ENCODE measurements around the gene PDC.

PDC gene

DNA sequence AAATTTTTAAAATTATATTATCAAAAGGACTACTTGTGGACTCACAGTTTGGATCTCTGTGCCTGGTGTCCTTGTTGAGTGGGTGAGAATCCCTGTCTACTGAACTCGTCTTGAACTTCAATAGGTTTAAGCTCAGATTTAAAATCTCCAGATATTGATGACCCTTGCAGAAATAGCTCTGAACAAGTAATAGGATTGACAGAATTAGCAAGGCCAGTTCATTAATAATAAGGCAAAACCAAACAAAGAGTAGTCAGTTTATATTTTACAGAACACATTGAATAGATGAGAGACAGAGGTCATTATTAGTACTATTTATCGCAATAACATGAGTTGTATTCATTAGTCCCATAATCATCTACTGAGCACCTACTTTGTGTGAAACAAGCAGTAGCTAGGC, at the start of gene PDC:
Gene PDC (minus strand): TSS at position 101 of the 400 bp plus-strand sequence. CDS start 11,655 bp downstream, outside the sequence.
- TF ChIP-seq YY1 (IDR thresholded peaks at IDR 0.05; ENCODE audit: low read depth): no peak
- no peak for TF ChIP-seq EP300 (IDR thresholded peaks at IDR 0.05; ENCODE audit: borderline replicate concordance)
- no peak for TF ChIP-seq EGR1 (IDR thresholded peaks at IDR 0.05)
- no peak for TF ChIP-seq RAD21 (IDR thresholded peaks at IDR 0.05; ENCODE audit: low read depth)
- no peak for TF ChIP-seq REST (IDR thresholded peaks at IDR 0.05; ENCODE audit: low read depth)
- no peak for TF ChIP-seq TEAD4 (IDR thresholded peaks at IDR 0.05)
- TF ChIP-seq CEBPB (IDR thresholded peaks at IDR 0.05): no peak
- TF ChIP-seq USF1 (IDR thresholded peaks at IDR 0.05): no peak
- no peak for TF ChIP-seq ZBTB7A (IDR thresholded peaks at IDR 0.05; ENCODE audit: low read depth)
- TF ChIP-seq FOXM1 (IDR thresholded peaks at IDR 0.05; ENCODE audit: borderline replicate concordance, low read depth): no peak
- no peak for TF ChIP-seq CREB1 (IDR thresholded peaks at IDR 0.05; ENCODE audit: low read depth)
- TF ChIP-seq TAF1 (IDR thresholded peaks at IDR 0.05; ENCODE audit: low read depth): no peak
- no peak for TF ChIP-seq NFIC (IDR thresholded peaks at IDR 0.05)

- TF ChIP-seq TCF12 (IDR thresholded peaks at IDR 0.05; ENCODE audit: low read depth) (no peak), CREB1 (IDR thresholded peaks at IDR 0.05; ENCODE audit: low read depth) (no peak), USF1 (IDR thresholded peaks at IDR 0.05) (no peak)
These were observed 42.3 kb upstream of the PDC start for GRCh38 chr1:186503190-186503589.

DNA sequence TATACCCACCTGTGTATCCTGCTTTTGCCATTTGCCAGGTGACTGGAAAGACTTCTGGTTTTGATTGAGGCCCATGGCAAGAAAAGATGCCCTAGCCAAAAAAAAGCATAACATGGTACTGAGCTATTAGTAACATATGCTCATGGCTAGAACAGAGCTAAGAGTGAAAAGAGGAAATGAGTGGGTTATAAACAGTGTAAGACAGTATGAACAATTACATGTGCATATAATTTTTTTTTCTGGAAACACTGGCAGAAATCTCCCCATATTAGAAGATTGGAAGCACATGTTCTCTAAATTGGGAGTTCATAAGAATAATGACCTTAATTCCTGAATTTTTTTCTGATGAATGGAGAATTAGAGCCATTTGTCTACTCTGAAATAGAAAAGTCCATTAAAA, 41.2 kb upstream of the PDC start:
- TF ChIP-seq USF1 (IDR thresholded peaks at IDR 0.05): no peak
- no peak for TF ChIP-seq CREB1 (IDR thresholded peaks at IDR 0.05; ENCODE audit: low read depth)
- TF ChIP-seq TAF1 (IDR thresholded peaks at IDR 0.05; ENCODE audit: low read depth): no peak
- TF ChIP-seq TEAD4 (IDR thresholded peaks at IDR 0.05): no peak
- no peak for TF ChIP-seq EP300 (IDR thresholded peaks at IDR 0.05; ENCODE audit: borderline replicate concordance)
- TF ChIP-seq TCF12 (IDR thresholded peaks at IDR 0.05; ENCODE audit: low read depth): no peak
- TF ChIP-seq ZBTB7A (IDR thresholded peaks at IDR 0.05; ENCODE audit: low read depth): no peak
- TF ChIP-seq FOXM1 (IDR thresholded peaks at IDR 0.05; ENCODE audit: borderline replicate concordance, low read depth): no peak
- TF ChIP-seq REST (IDR thresholded peaks at IDR 0.05; ENCODE audit: low read depth): no peak
- TF ChIP-seq, protein P1, sequence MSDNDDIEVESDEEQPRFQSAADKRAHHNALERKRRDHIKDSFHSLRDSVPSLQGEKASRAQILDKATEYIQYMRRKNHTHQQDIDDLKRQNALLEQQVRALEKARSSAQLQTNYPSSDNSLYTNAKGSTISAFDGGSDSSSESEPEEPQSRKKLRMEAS (IDR thresholded peaks at IDR 0.05): no peak

GRCh38 chr1:186500804-186501203, 39.9 kb upstream of the PDC start:
- TF ChIP-seq, protein P1 (IDR thresholded peaks at IDR 0.05): no peak
- no peak for TF ChIP-seq CEBPB (IDR thresholded peaks at IDR 0.05)
- TF ChIP-seq RAD21 (IDR thresholded peaks at IDR 0.05; ENCODE audit: low read depth): no peak
- TF ChIP-seq USF1 (IDR thresholded peaks at IDR 0.05): no peak
- no peak for TF ChIP-seq ZBTB7A (IDR thresholded peaks at IDR 0.05; ENCODE audit: low read depth)
- no peak for TF ChIP-seq EGR1 (IDR thresholded peaks at IDR 0.05)

DNA sequence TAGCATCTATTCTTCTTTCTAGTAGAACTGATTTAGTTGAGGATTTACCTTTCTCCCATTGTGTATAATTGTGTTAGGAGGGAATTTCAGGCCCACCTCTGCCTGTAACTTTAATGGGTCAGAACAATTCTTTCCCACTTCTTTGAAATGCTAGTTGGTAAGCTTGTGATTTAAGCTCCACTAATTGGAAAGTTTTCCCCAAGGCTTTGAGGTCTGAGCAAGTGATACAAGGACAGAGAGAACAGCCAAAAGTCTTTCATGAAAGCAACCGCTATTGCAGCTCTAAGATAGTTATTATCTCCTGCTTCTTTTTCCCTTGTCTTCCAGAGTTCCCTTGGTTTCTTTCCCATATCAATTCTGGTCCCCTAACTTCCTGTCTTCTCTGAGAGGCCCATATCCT, 38.7 kb upstream of the PDC start:
- no peak for TF ChIP-seq TEAD4 (IDR thresholded peaks at IDR 0.05)
- TF ChIP-seq YY1 (IDR thresholded peaks at IDR 0.05; ENCODE audit: low read depth): no peak
- TF ChIP-seq REST (IDR thresholded peaks at IDR 0.05; ENCODE audit: low read depth): no peak
- no peak for TF ChIP-seq USF1 (IDR thresholded peaks at IDR 0.05)
- TF ChIP-seq FOXM1 (IDR thresholded peaks at IDR 0.05; ENCODE audit: borderline replicate concordance, low read depth): no peak
- TF ChIP-seq EP300 (IDR thresholded peaks at IDR 0.05; ENCODE audit: borderline replicate concordance): no peak
- TF ChIP-seq CREB1 (IDR thresholded peaks at IDR 0.05; ENCODE audit: low read depth): no peak
- no peak for TF ChIP-seq TAF1 (IDR thresholded peaks at IDR 0.05; ENCODE audit: low read depth)

Data from Ishikawa (cell line).